Activated naive CD4-positive, alpha-beta T cell treated with anti-CD3 and anti-CD28 coated beads, Interleukin-2, amount 10 ng/mL, durations not matched to agents 7 days and 5 days (primary cell): ENCODE results near the gene ABCB9.
A peak's percentile ranks its signal among the peaks of the same experiment; 100 is the strongest.

ENCODE experiments used
- CTCF ChIA-PET: fragments of 350-600 bp; sonication (Branson Sonifier 250); formaldehyde crosslinking; loops from one replicate; lab custom pipeline; 2021; ENCODE audit warnings: antibody characterized with exemption; lab: Charles Lee
- DNase-seq: peaks from one replicate; pipeline ENCODE4 v3.0.0-alpha.2; 2020
- H3K27ac Mint-ChIP-seq: one replicate; pipeline ENCODE4 v1.8.0; 2021; ENCODE audit warnings: mild to moderate bottlenecking, moderate library complexity, mixed read lengths
- H3K27me3 Mint-ChIP-seq: one replicate; pipeline ENCODE4 v1.8.0; 2021; ENCODE audit warnings: mild to moderate bottlenecking, mixed read lengths
- H3K36me3 Mint-ChIP-seq: one replicate; pipeline ENCODE4 v1.8.0; 2021; ENCODE audit warnings: mixed read lengths
- H3K4me1 Mint-ChIP-seq: one replicate; pipeline ENCODE4 v1.8.0; 2021; ENCODE audit warnings: mixed read lengths
- H3K4me3 Mint-ChIP-seq: one replicate; pipeline ENCODE4 v1.8.0; 2021; ENCODE audit warnings: mild to moderate bottlenecking, moderate library complexity, mixed read lengths
- H3K9me3 Mint-ChIP-seq: one replicate; pipeline ENCODE4 v1.8.0; 2021; ENCODE audit warnings: mixed read lengths

Gene ABCB9

DNA sequence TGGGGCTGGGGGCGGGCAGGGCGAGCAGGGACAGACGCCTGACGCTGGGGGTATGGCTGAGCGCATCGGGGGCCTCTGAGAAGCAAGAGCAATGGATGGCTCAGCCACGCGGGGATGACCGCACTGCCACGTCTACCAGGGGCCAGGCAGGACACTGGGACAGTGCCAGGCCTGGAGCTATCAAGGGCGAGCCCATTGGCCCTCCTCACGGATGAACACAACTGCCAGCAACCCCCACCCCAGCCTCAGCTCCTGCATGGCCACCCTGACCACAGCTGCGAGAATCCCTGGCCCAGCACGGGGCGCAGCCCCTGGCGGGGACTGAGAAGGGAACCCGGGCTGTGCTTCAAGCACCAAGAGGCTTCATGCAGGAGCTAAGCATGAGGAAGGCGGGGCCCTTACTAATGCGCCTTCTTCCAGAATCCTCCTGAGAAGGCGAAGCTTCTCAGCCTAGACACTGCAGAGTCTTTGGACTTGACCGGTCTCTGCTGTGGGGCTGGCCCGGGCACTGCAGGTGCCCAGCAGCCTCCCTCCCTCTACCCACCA, 23.7 kb upstream of the ABCB9 start:
- no peak overlapping the region for H3K27ac Mint-ChIP-seq
- DNase-seq, result no peak
- H3K4me1 Mint-ChIP-seq, result peaks cover 4% of the 10 kb centered on the region
- CTCF ChIA-PET, result no interaction called here
- no peak overlapping the region for H3K4me3 Mint-ChIP-seq
- H3K36me3 Mint-ChIP-seq, result peaks cover 8% of the 10 kb centered on the region
- H3K9me3 Mint-ChIP-seq, result no peaks in the 10 kb centered on the region
- no peaks in the 10 kb centered on the region for H3K27me3 Mint-ChIP-seq

DNA sequence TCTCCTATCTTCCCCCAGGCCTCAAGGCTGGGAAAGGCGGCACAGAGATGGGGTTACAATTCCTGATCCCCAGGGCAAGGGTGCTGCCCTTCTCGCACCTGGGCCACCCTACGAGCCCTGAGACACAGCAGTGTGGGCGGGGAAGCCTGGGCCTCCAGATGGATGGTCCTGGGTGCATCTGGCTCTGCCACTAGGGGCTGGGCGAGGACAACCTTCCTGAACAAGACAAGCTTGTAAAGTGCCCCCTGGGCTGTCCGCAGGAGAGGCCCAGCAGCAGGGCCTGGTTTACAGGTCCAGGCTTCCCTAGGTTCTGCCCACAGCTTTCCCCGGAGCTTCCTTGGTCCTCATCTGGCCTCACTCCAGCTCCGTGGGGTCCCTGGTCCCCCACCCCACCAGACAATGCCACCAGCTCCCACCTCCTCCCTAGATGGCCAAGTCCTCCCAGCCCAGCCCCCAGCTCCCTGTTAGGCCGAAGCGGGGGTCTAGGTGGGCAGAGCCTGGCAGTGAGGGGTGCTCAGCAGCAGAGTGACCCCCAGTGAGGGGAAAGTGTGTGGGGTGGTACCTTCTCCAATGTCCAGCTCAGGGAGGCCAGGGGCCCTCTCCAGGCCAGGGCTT, 23.1 kb upstream of the ABCB9 start:
- Mint-ChIP-seq H3K4me3 (no peak overlapping the region), H3K36me3 (peaks cover 9% of the 10 kb centered on the region), H3K9me3 (no peaks in the 10 kb centered on the region), H3K4me1 (peaks cover 10% of the 10 kb centered on the region), H3K27me3 (no peaks in the 10 kb centered on the region), H3K27ac (no peak overlapping the region)
- CTCF ChIA-PET, result no interaction called here
- no peak for DNase-seq

DNA sequence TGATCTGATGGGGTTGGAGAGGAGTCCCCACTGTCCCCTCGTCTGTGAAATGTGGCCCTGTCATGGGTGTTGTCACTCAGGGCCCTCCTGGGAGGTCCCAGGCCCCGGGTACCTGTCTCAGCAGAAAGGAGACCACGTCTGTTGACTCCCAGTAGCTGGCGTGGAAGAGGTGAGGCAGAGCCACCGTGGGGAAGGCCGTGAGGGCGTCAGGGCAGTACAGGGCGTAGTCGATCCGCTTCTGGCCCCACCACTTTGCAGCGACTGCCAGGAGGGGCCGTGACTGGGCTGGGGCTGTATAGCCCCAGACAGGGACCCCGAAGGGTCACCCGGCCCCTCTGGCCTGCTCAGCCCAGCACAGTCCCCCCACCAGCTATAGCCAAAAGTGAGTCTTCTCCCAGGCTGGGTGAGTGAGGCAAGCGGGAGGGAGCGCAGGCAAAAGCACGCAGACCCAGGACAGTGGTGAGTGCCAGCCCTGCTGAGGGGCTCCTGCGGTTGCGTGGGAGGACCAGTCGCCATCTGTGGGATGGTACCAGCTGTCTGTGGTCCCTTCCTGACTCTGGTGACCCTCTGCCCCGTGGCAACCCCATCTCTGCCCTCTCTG, 22.4 kb upstream of the ABCB9 start:
- H3K36me3 Mint-ChIP-seq, result peaks cover 9% of the 10 kb centered on the region
- H3K4me3 Mint-ChIP-seq, result no peak overlapping the region
- no peak for DNase-seq
- H3K4me1 Mint-ChIP-seq, result peaks cover 16% of the 10 kb centered on the region
- no peaks in the 10 kb centered on the region for H3K9me3 Mint-ChIP-seq
- H3K27ac Mint-ChIP-seq, result no peak overlapping the region
- CTCF ChIA-PET, result no interaction called here
- H3K27me3 Mint-ChIP-seq, result no peaks in the 10 kb centered on the region

DNA sequence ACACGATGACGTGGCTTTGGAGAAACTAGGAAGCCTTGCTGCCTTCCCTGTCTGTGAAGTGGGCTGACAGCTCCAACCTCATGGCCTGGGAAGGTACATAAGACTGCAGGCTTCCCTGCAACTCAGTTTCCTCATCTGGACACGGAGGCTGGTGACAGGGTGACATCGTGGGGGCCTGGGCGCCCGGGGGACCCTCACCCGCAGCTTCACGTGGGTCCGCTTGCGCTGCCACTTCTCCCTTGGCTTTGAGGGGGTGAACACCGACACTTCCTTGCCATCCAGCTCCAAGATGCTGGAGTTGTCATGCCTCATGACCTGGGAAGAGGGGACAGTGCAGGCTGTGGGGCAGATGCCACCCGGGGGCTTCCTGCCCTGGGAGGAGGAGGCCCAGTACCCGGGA, 21.8 kb upstream of the ABCB9 start:
- CTCF ChIA-PET, result no interaction called here
- peaks cover 13% of the 10 kb centered on the region for H3K36me3 Mint-ChIP-seq
- peaks cover 23% of the 10 kb centered on the region for H3K4me1 Mint-ChIP-seq
- DNase-seq, result no peak
- no peak overlapping the region for H3K27ac Mint-ChIP-seq
- no peak overlapping the region for H3K4me3 Mint-ChIP-seq
- H3K9me3 Mint-ChIP-seq, result no peaks in the 10 kb centered on the region
- no peaks in the 10 kb centered on the region for H3K27me3 Mint-ChIP-seq

DNA sequence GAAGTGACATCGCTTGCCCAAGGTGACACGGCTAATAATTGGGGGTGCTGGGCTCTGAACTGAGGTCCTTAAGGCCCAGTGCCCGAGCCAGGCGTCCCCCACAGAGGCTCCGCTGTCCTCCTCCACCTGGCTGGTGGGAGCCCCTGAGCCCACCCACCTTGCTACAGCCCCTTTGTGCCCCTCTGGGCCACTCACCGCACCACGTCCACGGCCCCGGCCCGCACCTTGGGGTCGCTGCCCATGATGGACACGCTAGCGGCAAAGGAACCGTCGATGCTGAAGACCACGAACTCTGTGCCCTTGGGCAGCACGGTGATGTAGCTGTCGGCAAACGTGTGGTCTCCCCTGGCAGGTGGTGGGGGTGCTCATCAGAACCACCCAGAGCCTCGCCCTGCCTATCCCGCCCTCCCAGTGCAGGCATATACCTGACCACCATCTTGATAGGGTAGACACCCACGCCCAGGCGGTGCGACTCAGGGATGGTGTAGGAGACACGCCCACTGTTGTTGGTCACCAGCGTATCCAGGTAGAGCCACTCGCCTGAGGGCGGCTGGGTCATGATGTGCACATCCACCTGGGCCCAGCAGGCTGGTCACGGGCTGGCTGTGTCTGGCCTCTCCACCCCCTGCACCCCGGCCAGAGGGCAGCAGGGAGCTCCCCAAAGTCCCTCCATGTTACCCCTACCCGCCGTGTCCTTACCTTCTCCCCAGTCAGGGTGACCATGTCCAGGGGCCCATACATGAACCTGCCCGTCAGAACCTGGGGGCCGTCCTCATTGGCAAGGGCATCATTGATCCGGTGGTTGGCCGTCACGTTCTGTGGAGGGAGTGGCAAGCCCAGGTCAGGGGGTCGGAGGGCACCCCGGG, 21.1 kb upstream of the ABCB9 start:
- no peak for DNase-seq
- CTCF ChIA-PET, result no interaction called here
- peaks cover 14% of the 10 kb centered on the region for H3K36me3 Mint-ChIP-seq
- H3K4me3 Mint-ChIP-seq, result no peak overlapping the region
- peaks cover 30% of the 10 kb centered on the region for H3K4me1 Mint-ChIP-seq
- H3K27ac Mint-ChIP-seq, result no peak overlapping the region
- H3K27me3 Mint-ChIP-seq, result no peaks in the 10 kb centered on the region
- no peaks in the 10 kb centered on the region for H3K9me3 Mint-ChIP-seq

DNA sequence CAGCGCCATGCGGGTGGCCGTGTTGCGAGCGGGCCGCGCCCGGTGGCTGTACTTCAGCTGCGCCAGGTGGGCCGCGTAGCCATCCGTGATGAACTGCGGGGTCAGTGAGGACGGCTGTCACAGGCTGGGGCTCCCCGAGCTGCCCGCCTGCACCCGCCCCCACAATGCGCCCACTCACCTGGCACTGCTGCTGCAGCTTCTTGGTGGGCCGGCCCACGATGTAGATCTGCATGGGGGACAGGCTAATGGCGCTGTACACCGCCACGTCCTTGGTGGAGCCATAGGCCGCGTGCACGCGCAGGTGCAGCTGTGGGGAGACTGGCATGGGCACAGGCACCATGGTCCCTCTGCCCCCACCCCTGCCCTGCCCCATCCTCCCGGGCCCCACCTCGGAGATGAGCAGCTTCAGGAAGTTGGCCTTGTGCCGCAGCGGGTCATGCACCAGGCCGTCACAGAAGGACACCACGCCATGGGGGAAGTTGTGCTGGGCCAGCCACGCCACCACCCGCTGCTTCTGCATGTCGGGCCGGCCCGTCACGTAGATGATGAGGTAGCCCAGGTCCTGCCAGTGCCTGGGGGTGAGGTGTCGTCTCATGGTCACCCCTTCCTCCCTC, 20.1 kb upstream of the ABCB9 start:
- no peak overlapping the region for H3K27ac Mint-ChIP-seq

DNA sequence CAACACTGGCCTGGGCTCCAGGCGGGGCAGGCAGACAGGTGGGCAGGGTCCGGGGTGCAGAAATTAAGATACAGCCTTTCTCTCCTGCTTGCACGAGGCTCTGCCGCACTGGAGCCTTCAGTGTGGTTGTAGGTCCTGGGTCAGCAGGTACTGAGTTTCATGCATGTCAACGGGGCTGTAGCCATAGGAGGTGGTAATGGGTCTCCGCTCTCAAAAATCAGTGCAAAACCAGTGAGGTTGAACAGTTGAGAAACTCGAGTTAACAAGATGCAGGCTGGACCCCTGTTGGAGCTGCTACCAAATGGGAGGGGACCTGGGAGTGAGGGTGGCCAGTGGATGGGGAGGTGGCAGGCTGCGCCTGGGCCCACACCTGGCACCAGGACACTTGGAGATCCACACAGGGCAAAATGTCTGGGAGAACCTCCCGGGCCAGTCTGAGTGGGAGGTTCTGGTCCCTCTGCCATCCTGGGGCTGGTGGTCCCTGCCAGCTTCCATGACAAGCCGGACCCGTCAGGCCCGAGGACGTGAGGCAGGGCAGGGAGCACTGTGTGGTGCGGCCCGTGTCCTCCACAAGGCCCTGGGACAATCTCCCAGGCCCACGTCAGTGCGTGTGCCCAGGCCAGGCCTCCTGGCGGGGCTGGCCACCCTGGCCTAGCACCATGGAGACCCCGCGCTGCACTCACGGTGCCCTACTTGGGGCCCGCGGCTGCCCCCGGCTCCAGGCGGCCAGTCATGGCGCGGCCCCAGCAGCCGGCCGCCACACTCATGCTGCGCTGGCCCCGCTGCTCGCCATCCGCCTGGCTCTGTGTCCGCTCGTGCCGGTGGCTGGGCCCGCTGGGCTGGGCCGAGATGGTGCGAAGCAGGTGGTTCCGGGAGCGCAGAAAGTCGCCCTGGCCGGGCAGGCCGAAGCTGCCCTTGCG, 19.3 kb upstream of the ABCB9 start:
- no peaks in the 10 kb centered on the region for H3K9me3 Mint-ChIP-seq
- H3K27ac Mint-ChIP-seq, result peak overlapping the region; percentile 69
- H3K4me3 Mint-ChIP-seq, result no peak overlapping the region
- peaks cover 42% of the 10 kb centered on the region for H3K4me1 Mint-ChIP-seq
- DNase-seq, result no peak
- peaks cover 27% of the 10 kb centered on the region for H3K36me3 Mint-ChIP-seq
- CTCF ChIA-PET, result no interaction called here
- H3K27me3 Mint-ChIP-seq, result no peaks in the 10 kb centered on the region

More for the DNA sequence above, 20.1 kb upstream of the ABCB9 start:
- Mint-ChIP-seq H3K36me3 (peaks cover 23% of the 10 kb centered on the region), H3K9me3 (no peaks in the 10 kb centered on the region), H3K4me1 (peaks cover 39% of the 10 kb centered on the region), H3K4me3 (no peak overlapping the region), H3K27me3 (no peaks in the 10 kb centered on the region)
- CTCF ChIA-PET, result no interaction called here
- DNase-seq, result no peak

DNA sequence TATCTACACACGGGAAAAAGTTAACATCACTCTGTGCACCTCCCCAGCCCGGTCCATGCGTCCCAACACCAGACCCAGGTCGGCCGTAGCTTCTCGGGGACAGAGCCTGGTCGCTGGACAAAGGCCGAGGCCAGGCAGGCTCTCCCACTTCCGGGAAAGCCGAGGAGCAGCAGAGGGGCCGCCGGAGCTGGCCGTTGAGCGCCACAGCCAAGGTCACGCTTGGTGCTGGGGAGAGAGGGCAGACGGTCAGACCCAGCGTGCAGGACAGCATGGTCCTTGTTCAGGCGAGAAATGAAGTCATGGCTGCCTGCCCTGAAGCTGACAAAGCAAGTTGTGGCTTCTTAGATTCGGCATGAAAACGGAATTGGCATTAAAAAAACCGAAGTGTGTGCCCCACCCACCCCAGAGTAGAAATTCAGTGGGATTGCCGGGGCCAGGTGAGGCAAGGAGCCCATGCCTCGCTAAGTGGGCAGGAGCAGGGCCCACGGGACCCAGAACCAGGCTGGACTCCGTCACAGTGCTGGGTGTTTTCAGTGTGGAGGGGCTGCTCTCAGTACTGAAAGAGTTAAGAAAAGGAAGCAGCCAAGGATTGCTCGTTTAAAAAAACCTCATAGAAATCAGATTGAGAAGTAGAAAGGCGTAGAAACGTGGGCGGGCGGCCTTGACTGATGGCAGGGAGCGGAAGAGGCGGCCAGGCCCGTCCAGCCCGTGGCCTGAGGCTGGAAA, 18.5 kb upstream of the ABCB9 start:
- Mint-ChIP-seq H3K36me3 (peaks cover 31% of the 10 kb centered on the region), H3K27me3 (no peaks in the 10 kb centered on the region), H3K9me3 (no peaks in the 10 kb centered on the region), H3K27ac (peak overlapping the region; percentile 46), H3K4me3 (no peak overlapping the region), H3K4me1 (peaks cover 46% of the 10 kb centered on the region)
- CTCF ChIA-PET, result no interaction called here
- no peak for DNase-seq

DNA sequence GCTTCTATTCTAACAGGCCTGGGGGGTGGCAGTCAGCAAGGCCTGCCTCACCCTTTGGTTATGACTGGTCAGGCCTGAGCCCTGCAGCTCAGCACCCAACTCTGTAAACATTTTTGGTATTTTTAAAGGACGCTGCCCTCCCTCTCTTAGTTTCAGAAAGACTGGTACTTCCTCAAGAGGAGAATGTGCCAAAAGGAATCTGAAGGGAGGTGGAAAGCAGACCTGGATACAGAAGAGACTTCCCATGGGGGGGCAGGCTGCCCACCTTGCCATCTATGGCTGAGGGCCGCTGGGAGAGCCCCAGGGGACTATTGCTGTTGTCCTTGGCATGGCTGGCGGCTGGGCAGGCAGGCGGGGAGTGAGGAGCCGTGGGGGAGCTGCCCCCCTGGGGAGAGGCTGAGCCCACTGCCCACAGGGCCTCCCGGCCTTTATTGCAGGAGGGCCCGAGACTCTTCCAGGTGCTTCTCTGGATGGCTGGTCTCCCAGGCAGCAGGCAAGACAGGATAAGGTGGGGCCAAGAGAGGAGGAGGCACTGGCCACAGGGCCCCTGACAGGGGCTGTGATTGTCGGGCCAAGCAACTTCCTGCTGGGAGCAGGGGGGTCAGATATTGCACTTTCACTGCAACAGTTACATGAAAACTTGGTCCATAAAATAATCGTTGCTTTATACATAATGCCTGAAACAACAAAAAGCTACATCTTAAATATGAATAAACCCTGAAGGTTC, 17.7 kb upstream of the ABCB9 start:
- Mint-ChIP-seq H3K9me3 (no peaks in the 10 kb centered on the region), H3K27me3 (no peaks in the 10 kb centered on the region), H3K4me1 (peaks cover 52% of the 10 kb centered on the region), H3K27ac (peak overlapping the region; percentile 71), H3K36me3 (peaks cover 31% of the 10 kb centered on the region), H3K4me3 (peak overlapping the region; percentile 12)
- CTCF ChIA-PET, result interaction anchor here (1.6 kb wide), 1 partner anchor 10 kb away, joined by 3 read pairs; no protein-coding TSS in a partner anchor
- no peak for DNase-seq

DNA sequence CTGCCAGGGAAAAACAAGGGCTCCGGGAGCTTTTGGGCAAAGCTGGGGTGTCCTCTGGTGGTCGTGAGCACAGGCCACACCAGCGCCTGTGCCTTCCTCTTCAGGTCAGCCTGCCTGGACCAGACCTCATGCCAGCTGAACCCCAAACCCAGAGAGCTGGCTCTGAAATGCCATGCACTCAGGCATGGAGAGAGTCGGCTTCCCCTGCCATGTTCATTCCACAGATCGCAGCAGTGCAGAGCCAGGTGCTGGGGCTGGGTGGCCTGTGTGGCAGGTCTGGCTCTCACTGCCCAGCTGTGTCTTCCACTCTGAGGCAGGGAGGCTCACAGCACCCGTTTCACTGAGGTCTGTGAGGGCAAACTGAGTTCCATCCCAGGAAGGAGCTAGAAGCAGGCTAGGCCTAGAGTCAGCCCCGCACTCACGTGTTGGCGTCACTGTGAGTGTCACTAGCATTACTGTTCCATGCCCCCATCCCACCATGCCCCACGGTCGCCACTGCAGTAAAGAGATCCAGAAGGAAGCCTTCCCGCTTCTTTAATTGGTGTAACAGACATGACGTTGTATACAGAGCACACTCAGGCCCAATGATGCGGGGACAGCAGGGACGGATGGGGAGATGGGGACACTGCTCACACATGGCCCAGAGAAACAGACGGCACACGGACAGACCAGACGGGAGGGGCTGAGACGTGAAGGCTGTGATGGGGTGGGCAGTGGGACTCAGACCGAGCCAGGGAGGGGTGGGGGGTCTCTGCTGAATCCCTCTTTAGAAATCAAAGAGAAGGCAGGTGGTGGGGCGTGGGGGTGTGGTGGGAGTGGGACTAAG, 16.9 kb upstream of the ABCB9 start:
- no peaks in the 10 kb centered on the region for H3K9me3 Mint-ChIP-seq
- H3K27me3 Mint-ChIP-seq, result no peaks in the 10 kb centered on the region
- peak overlapping the region; percentile 71 for H3K27ac Mint-ChIP-seq
- H3K36me3 Mint-ChIP-seq, result peaks cover 29% of the 10 kb centered on the region
- CTCF ChIA-PET, result interaction anchor here (1.4 to 1.6 kb wide), 2 partner anchors 9 to 92 kb away, joined by 3 to 4 read pairs; no protein-coding TSS in a partner anchor
- peaks cover 52% of the 10 kb centered on the region for H3K4me1 Mint-ChIP-seq
- peak overlapping the region; percentile 90 for H3K4me3 Mint-ChIP-seq
- no peak for DNase-seq

DNA sequence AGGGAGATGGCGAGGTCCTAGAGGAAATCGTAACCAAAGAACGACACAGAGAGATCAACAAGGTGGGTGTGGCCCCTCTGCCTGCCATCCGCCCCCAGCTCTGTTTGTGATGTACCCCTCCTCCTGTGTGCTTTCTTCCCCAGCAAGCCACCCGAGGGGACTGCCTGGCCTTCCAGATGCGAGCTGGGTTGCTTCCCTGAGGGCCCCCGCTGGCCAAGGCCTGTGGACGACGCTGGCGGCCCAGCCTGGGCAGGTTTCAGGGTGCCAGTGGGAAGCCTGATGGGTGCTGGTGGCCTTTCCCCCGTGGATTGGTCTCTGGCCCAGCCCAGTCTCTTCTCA, 16.2 kb upstream of the ABCB9 start:
- CTCF ChIA-PET, result interaction anchor here (1.1 to 1.6 kb wide), 3 partner anchors 8 to 255 kb away, joined by 3 to 4 read pairs (median 4); no protein-coding TSS in a partner anchor
- Mint-ChIP-seq H3K4me1 (peaks cover 57% of the 10 kb centered on the region), H3K27ac (peak overlapping the region; percentile 84), H3K27me3 (no peaks in the 10 kb centered on the region), H3K9me3 (no peaks in the 10 kb centered on the region), H3K4me3 (peak overlapping the region; percentile 90), H3K36me3 (peaks cover 31% of the 10 kb centered on the region)
- no peak for DNase-seq
